Immature natural killer cell (primary cell): ENCODE results near the gene CNTN5. TPM values are rescaled to one million over a fixed set of nuclear protein-coding genes. Genes with fewer than 3 reads are reported as not detected.

Source experiments
- DNase-seq, 3 donors: peaks; one replicate each; pipeline ENCODE4 v3.0.0; 2022; ENCODE audit warnings: mixed read lengths in 1 of 3
- H3K27ac Mint-ChIP-seq, 6 donors: one replicate each; pipeline ENCODE4 v1.8.0; 2020; ENCODE audit warnings: mixed read lengths in 6 of 6, mild to moderate bottlenecking in 5 of 6, inconsistent platforms in 4 of 6, moderate library complexity in 3 of 6
- H3K27me3 Mint-ChIP-seq, 3 donors: one replicate each; pipeline ENCODE4 v1.8.0; 2020 to 2021; ENCODE audit warnings: low read depth in 3 of 3, mild to moderate bottlenecking in 3 of 3, mixed read lengths in 3 of 3, moderate library complexity in 3 of 3, inconsistent platforms in 1 of 3
- H3K36me3 Mint-ChIP-seq, 3 donors: one replicate each; pipeline ENCODE4 v1.8.0; 2020; ENCODE audit warnings: mixed read lengths in 3 of 3, inconsistent platforms in 2 of 3, mild to moderate bottlenecking in 2 of 3
- H3K4me1 Mint-ChIP-seq, 2 donors: one replicate each; pipeline ENCODE4 v1.8.0; 2020; ENCODE audit warnings: inconsistent platforms in 2 of 2, mild to moderate bottlenecking in 2 of 2, mixed read lengths in 2 of 2, moderate library complexity in 1 of 2
- H3K4me3 Mint-ChIP-seq, 5 donors: one replicate each; pipeline ENCODE4 v1.8.0; 2020; ENCODE audit warnings: mild to moderate bottlenecking in 5 of 5, mixed read lengths in 5 of 5, inconsistent platforms in 3 of 5, moderate library complexity in 3 of 5
- H3K9me3 Mint-ChIP-seq, 6 donors: one replicate each; pipeline ENCODE4 v1.8.0; 2020; ENCODE audit warnings: mild to moderate bottlenecking in 6 of 6, mixed read lengths in 6 of 6, inconsistent platforms in 4 of 6, moderate library complexity in 3 of 6
- polyA plus RNA-seq, 3 donors: library from polyadenylated mRNA; unstranded; fragments of 300-500 nt; fragmentation: Illumina TruSeq; gene quantifications; one replicate each; pipeline ENCODE4 v1.2.3, GENCODE V29; 2021

The CNTN5 gene
- polyA plus RNA-seq, 3 donors from 2014 or later: not detected

GRCh38 chr11:99884750-99885149 is 864.0 kb downstream of the CNTN5 start:
- no peak for DNase-seq
- peaks cover 0 to 4% (median 0%) of the 10 kb centered on the region in 3 donors for H3K36me3 Mint-ChIP-seq
- H3K9me3 Mint-ChIP-seq: peaks cover 4 to 54% (median 24%) of the 10 kb centered on the region in 6 donors
- H3K27ac Mint-ChIP-seq: no peak overlapping the region
- H3K4me3 Mint-ChIP-seq: no peak overlapping the region
- H3K4me1 Mint-ChIP-seq: no peaks in the 10 kb centered on the region
- H3K27me3 Mint-ChIP-seq: peaks cover 0 to 4% (median 0%) of the 10 kb centered on the region in 3 donors

DNA sequence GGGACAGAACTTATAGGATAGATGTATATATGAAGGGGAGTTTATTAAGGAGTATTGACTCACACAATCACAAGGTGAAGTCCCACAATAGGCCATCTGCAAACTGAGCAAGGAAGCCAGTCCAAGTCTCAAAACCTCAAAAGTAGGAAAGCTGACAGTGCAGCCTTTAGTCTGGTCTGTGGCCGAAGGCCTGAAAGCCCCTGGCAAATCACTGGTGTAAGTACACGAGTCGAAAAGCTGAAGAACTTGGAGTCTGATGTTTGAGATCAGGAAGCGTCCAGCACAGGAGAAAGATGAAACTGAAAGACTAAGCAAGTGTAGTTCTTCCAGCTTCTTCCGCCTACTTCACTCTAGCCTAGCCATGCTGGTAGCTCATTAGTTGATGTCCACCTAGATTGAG is 866.7 kb downstream of the CNTN5 start:
- Mint-ChIP-seq H3K27me3 (peaks cover 0 to 4% (median 0%) of the 10 kb centered on the region in 3 donors), H3K4me1 (no peaks in the 10 kb centered on the region), H3K4me3 (no peak overlapping the region), H3K36me3 (peaks cover 0 to 4% (median 0%) of the 10 kb centered on the region in 3 donors), H3K9me3 (peaks cover 9 to 53% (median 25%) of the 10 kb centered on the region in 6 donors), H3K27ac (no peak overlapping the region)
- no peak for DNase-seq

DNA sequence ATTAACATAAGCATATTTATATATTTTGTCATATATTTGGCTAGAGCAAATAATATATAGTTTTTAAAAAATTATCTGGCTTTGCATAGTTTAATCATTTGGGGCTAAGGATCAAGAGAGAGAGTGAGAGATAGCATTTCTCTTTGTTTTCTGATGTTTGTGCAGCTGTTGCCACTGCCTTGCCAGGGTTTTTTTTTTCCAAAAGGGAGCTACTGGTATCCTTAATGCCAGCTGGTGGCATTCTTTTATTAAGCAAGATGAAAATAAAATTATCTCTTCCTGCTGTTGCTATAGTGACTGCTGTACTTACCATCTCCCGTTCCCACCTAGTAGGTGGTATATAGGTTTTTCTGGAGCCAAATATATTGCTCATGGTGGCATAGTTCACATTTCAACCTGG is 873.1 kb downstream of the CNTN5 start:
- Mint-ChIP-seq H3K36me3 (peaks cover 0 to 4% (median 0%) of the 10 kb centered on the region in 3 donors), H3K27me3 (no peaks in the 10 kb centered on the region), H3K4me3 (no peak overlapping the region), H3K4me1 (no peaks in the 10 kb centered on the region), H3K27ac (no peak overlapping the region), H3K9me3 (peaks cover 12 to 56% (median 33%) of the 10 kb centered on the region in 6 donors)
- no peak for DNase-seq

DNA sequence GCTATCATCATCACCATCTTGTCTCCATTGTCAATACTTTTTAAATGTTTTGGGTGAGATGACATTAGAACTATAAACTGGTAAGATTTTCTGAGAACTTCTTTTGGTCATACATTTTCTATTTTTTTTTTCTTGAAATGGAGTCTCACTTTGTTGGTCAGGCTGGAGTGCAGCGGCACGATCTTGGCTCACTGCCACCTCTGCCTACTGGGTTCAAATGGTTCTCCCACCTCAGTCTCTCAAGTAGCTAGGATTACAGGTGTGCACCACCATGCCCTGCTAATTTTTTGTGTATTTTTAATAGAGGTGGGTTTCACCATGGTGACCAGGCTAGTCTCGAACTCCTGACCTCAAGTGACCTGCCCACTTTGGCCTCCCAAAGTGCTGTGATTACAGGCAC is 880.4 kb downstream of the CNTN5 start:
- Mint-ChIP-seq H3K4me1 (no peaks in the 10 kb centered on the region), H3K9me3 (peaks cover 20 to 78% (median 40%) of the 10 kb centered on the region in 6 donors), H3K27me3 (no peaks in the 10 kb centered on the region), H3K36me3 (peaks cover 0 to 4% (median 0%) of the 10 kb centered on the region in 3 donors), H3K27ac (no peak overlapping the region), H3K4me3 (no peak overlapping the region)
- DNase-seq: no peak

GRCh38 chr11:99911116-99911515 is 890.4 kb downstream of the CNTN5 start:
- Mint-ChIP-seq H3K4me1 (no peaks in the 10 kb centered on the region), H3K4me3 (no peak overlapping the region), H3K9me3 (peaks cover 13 to 38% (median 30%) of the 10 kb centered on the region in 6 donors), H3K36me3 (no peaks in the 10 kb centered on the region), H3K27me3 (peaks cover 0 to 2% (median 0%) of the 10 kb centered on the region in 3 donors), H3K27ac (no peak overlapping the region)
- no peak for DNase-seq

DNA sequence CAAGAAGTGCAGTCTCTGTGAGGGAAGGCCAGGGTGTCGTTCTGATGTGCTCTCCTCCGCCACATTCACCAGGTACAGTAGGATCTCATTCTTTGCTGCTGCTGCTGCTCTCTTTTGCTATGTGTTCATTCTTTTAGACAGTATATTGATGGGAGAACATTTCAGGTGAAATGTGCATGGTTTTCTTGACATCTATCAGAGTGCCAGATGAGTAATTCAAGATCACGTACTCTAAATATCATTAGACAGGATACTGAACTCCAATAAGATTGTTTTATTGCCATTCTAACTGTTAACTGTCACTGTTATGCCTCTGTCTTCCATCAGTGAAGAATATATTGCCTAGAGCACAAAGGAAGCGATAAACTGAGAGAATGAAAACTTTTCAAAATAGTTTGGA is 895.3 kb downstream of the CNTN5 start:
- no peaks in the 10 kb centered on the region for H3K27me3 Mint-ChIP-seq
- H3K9me3 Mint-ChIP-seq: peaks cover 20 to 60% (median 47%) of the 10 kb centered on the region in 6 donors
- no peaks in the 10 kb centered on the region for H3K4me1 Mint-ChIP-seq
- peaks cover 0 to 2% (median 0%) of the 10 kb centered on the region in 3 donors for H3K36me3 Mint-ChIP-seq
- no peak overlapping the region for H3K4me3 Mint-ChIP-seq
- DNase-seq: no peak
- H3K27ac Mint-ChIP-seq: no peak overlapping the region

DNA sequence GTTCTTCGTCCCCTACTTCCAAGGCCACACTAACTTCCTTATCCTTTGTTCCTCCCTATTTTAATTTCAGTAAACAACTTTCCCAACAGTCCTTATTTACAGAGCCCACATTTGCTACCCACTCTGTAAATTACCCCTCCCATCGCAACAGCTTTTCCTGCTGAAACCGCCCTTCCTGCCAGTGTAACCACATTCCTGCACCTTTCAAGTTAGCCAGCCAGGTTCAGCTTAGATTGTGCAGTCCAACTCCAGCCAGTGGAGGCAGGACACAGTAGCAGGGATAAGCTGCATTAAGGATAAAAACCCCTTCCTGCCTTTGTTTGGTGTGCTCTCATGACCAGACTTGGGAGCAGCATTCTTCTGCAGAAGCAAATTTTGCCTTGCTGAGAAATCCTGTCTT is 898.0 kb downstream of the CNTN5 start:
- no peak for DNase-seq
- Mint-ChIP-seq H3K4me1 (no peaks in the 10 kb centered on the region), H3K9me3 (peaks cover 15 to 63% (median 50%) of the 10 kb centered on the region in 6 donors), H3K36me3 (peaks cover 0 to 2% (median 0%) of the 10 kb centered on the region in 3 donors), H3K27me3 (no peaks in the 10 kb centered on the region), H3K4me3 (no peak overlapping the region), H3K27ac (no peak overlapping the region)

GRCh38 chr11:99920956-99921355 is 900.2 kb downstream of the CNTN5 start:
- H3K9me3 Mint-ChIP-seq: peaks cover 22 to 71% (median 54%) of the 10 kb centered on the region in 6 donors
- H3K4me1 Mint-ChIP-seq: no peaks in the 10 kb centered on the region
- DNase-seq: no peak
- no peak overlapping the region for H3K4me3 Mint-ChIP-seq
- peaks cover 0 to 2% (median 0%) of the 10 kb centered on the region in 3 donors for H3K36me3 Mint-ChIP-seq
- no peaks in the 10 kb centered on the region for H3K27me3 Mint-ChIP-seq
- H3K27ac Mint-ChIP-seq: no peak overlapping the region

DNA sequence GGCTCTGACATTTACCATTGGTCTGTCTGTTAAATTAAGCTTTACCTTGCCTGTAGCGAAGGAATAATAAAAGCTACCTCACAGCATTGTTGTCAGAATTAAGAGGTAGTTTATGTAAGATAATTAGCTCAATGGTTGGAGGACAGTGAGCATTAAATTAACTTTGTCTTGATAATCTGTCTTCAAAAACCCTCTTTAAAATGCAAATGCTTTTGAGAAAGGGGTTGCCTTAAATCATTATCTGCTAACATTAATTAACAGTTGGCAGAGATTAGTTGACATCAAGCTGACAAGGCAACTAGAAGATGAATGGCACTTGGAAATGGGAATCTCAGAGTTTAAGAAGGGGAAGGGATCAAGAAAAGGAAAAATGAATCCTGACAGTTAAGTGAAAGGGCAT is 905.2 kb downstream of the CNTN5 start:
- DNase-seq: no peak
- Mint-ChIP-seq H3K9me3 (peaks cover 17 to 63% (median 41%) of the 10 kb centered on the region in 6 donors), H3K36me3 (peaks cover 0 to 4% (median 0%) of the 10 kb centered on the region in 3 donors), H3K27me3 (no peaks in the 10 kb centered on the region), H3K4me3 (no peak overlapping the region), H3K27ac (no peak overlapping the region), H3K4me1 (no peaks in the 10 kb centered on the region)

GRCh38 chr11:99932684-99933083 is 911.9 kb downstream of the CNTN5 start:
- Mint-ChIP-seq H3K27me3 (peaks cover 0 to 2% (median 0%) of the 10 kb centered on the region in 3 donors), H3K27ac (no peak overlapping the region), H3K4me1 (no peaks in the 10 kb centered on the region), H3K36me3 (peaks cover 0 to 2% (median 0%) of the 10 kb centered on the region in 3 donors), H3K9me3 (peaks cover 10 to 50% (median 27%) of the 10 kb centered on the region in 6 donors), H3K4me3 (no peak overlapping the region)
- DNase-seq: no peak

DNA sequence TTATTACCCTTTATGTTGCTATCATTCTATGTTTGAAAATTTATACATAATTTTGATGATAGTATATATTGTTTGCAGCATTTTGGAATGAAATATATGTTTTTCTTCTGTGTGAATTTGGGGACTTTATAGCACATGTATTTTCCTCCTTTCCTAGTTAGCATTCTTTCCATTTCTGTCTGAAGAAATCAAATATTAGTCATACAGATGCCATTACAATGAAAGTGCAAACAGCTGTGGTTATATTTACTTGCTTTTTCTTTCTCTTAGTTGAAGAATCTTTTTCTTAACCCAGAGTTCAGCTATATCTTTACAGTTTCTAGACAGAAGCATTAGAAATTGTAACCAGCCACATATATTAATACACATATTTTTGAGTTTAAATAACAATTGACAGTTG is 913.3 kb downstream of the CNTN5 start:
- no peak overlapping the region for H3K27ac Mint-ChIP-seq
- no peaks in the 10 kb centered on the region for H3K4me1 Mint-ChIP-seq
- peaks cover 7 to 42% (median 24%) of the 10 kb centered on the region in 6 donors for H3K9me3 Mint-ChIP-seq
- peaks cover 0 to 2% (median 0%) of the 10 kb centered on the region in 3 donors for H3K27me3 Mint-ChIP-seq
- H3K36me3 Mint-ChIP-seq: no peaks in the 10 kb centered on the region
- no peak overlapping the region for H3K4me3 Mint-ChIP-seq
- no peak for DNase-seq

- no peak for DNase-seq
- no peak overlapping the region for H3K27ac Mint-ChIP-seq
- no peak overlapping the region for H3K4me3 Mint-ChIP-seq
- no peaks in the 10 kb centered on the region for H3K4me1 Mint-ChIP-seq
- H3K36me3 Mint-ChIP-seq: no peaks in the 10 kb centered on the region
- H3K27me3 Mint-ChIP-seq: peaks cover 0 to 2% (median 2%) of the 10 kb centered on the region in 3 donors
- peaks cover 7 to 33% (median 19%) of the 10 kb centered on the region in 6 donors for H3K9me3 Mint-ChIP-seq
These were observed 916.6 kb downstream of the CNTN5 start for GRCh38 chr11:99937330-99937729.

DNA sequence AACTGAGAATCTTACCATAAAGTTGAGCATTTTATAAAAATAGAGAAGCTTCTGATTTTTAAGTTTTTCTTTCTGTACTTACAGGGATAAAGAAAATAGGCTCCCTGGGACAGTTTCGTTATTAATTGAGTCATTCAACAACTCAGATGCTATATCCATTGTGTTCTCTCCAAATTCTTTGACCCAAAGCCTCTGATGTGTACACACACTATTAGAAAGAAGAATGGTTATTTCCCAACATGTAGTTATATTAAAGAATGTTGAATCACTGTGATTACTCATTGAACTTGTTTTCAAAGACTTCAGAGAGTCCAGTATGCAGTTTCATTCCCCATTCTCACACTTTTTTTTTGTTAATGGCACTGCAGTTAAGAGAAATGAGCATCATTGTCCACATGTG is 932.1 kb downstream of the CNTN5 start:
- H3K27ac Mint-ChIP-seq: no peak overlapping the region
- H3K27me3 Mint-ChIP-seq: no peaks in the 10 kb centered on the region
- H3K36me3 Mint-ChIP-seq: no peaks in the 10 kb centered on the region
- H3K4me1 Mint-ChIP-seq: no peaks in the 10 kb centered on the region
- no peak for DNase-seq
- no peak overlapping the region for H3K4me3 Mint-ChIP-seq
- peaks cover 4 to 28% (median 21%) of the 10 kb centered on the region in 6 donors for H3K9me3 Mint-ChIP-seq

DNA sequence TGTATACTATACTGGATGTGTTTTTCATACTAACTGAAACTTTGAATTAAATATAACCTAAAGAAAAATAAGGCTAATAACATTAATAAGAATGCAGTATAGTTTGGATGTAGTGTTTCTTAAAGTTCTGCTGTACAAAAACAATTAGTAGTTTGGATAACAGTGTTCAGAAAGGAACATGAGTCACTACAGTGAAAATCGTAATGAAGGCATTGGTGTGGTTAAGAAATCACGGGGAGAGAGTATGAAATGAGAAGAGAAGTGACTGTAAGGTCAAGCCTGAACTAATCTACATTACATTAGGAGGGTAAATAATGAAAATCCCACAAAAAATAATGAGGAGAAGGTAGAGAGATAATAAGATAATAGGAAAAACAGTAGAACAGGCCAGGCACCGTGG is 939.8 kb downstream of the CNTN5 start:
- no peak for DNase-seq
- Mint-ChIP-seq H3K27ac (no peak overlapping the region), H3K36me3 (peaks cover 0 to 8% (median 0%) of the 10 kb centered on the region in 3 donors), H3K9me3 (peaks cover 9 to 51% (median 36%) of the 10 kb centered on the region in 6 donors), H3K27me3 (no peaks in the 10 kb centered on the region), H3K4me1 (no peaks in the 10 kb centered on the region), H3K4me3 (no peak overlapping the region)

GRCh38 chr11:99968336-99968735 is 947.6 kb downstream of the CNTN5 start:
- no peaks in the 10 kb centered on the region for H3K36me3 Mint-ChIP-seq
- H3K27ac Mint-ChIP-seq: no peak overlapping the region
- no peaks in the 10 kb centered on the region for H3K27me3 Mint-ChIP-seq
- no peak overlapping the region for H3K4me3 Mint-ChIP-seq
- DNase-seq: no peak
- no peaks in the 10 kb centered on the region for H3K4me1 Mint-ChIP-seq
- H3K9me3 Mint-ChIP-seq: peaks cover 19 to 64% (median 37%) of the 10 kb centered on the region in 6 donors
